ENCODE data around the gene SLAMF7. TPM values are rescaled to one million over a fixed set of nuclear protein-coding genes. Genes with fewer than 3 reads are reported as not detected.

SLAMF7 gene
- total and polyA plus RNA-seq, 10 of the 15 experiments (the other 5 are each of a cell fraction or from before 2014, with no cell fraction given) = 66.6 to 284 (median 108) TPM

- no peak for TF ChIP-seq NR2C1 (IDR thresholded peaks at IDR 0.05)
- TF ChIP-seq DPF2 (IDR thresholded peaks at IDR 0.05) = no peak
- no peak for TF ChIP-seq BCLAF1 (IDR thresholded peaks at IDR 0.05)
- TF ChIP-seq MTA2 (IDR thresholded peaks at IDR 0.05; ENCODE audit: low read depth) = no peak
- no peak overlapping the region for H3K27ac ChIP-seq (ENCODE audit: control insufficient read depth, insufficient read depth)
- CTCF ChIA-PET = interaction anchor here (1.2 to 1.3 kb wide), 2 partner anchors 27 to 29 kb away, joined by 3 read pairs; no protein-coding TSS in a partner anchor
- peaks cover 6% of the 10 kb centered on the region for H3K9me3 ChIP-seq (replicated peaks; ENCODE audit: control insufficient read depth, insufficient read depth, low read length)
- H3K4me2 ChIP-seq (ENCODE audit: control insufficient read depth, insufficient read depth) = no peak overlapping the region
- H3K36me3 ChIP-seq (ENCODE audit: control insufficient read depth in 2 of 2, insufficient read depth in 2 of 2, low read length in 1 of 2) = peaks cover 0 to 5% of the 10 kb centered on the region in 2 experiments; a peak in 1 of 4 replicates
- intact Hi-C loops (cut with micrococcal nuclease; ENCODE audit: unreplicated experiment) = no loop called here
- no peak overlapping the region for H3K9ac ChIP-seq (ENCODE audit: control insufficient read depth, insufficient read depth, low read length)
- DNase-seq (ENCODE audit: low read depth, low spot score) (no peak), FAIRE-seq (no peak), ATAC-seq (no peak)
- SMC1A ChIA-PET (ENCODE audit: uncharacterized antibody, unreplicated experiment) = interaction anchor here (1.2 to 1.7 kb wide), 3 partner anchors 22 to 42 kb away, joined by 3 to 6 read pairs (median 4); no protein-coding TSS in a partner anchor
- POLR2A ChIA-PET = no interaction called here
- no peak overlapping the region for H3K4me3 ChIP-seq
- no peaks in the 10 kb centered on the region for H4K20me1 ChIP-seq (ENCODE audit: control insufficient read depth, insufficient read depth)
- H2AFZ ChIP-seq (ENCODE audit: control insufficient read depth, low read depth, low read length) = no peak overlapping the region
- H3K27me3 ChIP-seq (replicated peaks in 1 of 2; ENCODE audit: control insufficient read depth in 2 of 2, insufficient read depth in 2 of 2, low read length in 1 of 2) = no peaks in the 10 kb centered on the region
- H3K79me2 ChIP-seq (ENCODE audit: control insufficient read depth, insufficient read depth, low read length) = no peaks in the 10 kb centered on the region; the same call in 1 of the 2 replicates
- no TSS peak for BruUV-seq (replicated peaks)
- H3K4me1 ChIP-seq (ENCODE audit: control insufficient read depth, insufficient read depth, low read length) = peaks cover 27% of the 10 kb centered on the region
- RAD21 ChIA-PET (ENCODE audit: unreplicated experiment) = no interaction called here
- WGBS (ENCODE audit: insufficient coverage, insufficient replicate concordance, low lambda C conversion rate, missing lambda C conversion rate) = 98% methylated on average over 29 of the region's 43 CpGs
- in situ Hi-C loops (cut with MboI) = no loop called here
Measured at GRCh38 chr1:160801836-160802580, 63.0 kb downstream of the SLAMF7 start.

Other genes with a start within 250 kb of the SLAMF7 start
Only the 7 nearest of the 8 such genes appear.
- gene CD84, start 159.8 kb upstream of the SLAMF7 start, total RNA-seq (2014; rRNA removed) = 12.3 and 15.2 TPM in 2 replicates
- gene CD84, start 159.8 kb upstream of the SLAMF7 start, total RNA-seq (2014; rRNA removed; fragmentation: Illumina TruSeq; extraction: Trizol) = 13.8 and 14.5 TPM in 2 replicates
- gene CD84, start 159.8 kb upstream of the SLAMF7 start, total RNA-seq (2021) = 10.4 and 14.2 TPM in 2 replicates
- gene CD84, start 159.8 kb upstream of the SLAMF7 start, polyA plus RNA-seq (2011; rRNA removed) = 18.1 and 20.8 TPM in 2 replicates
- 20.3 and 26.6 TPM in 2 replicates for gene CD84, start 159.8 kb upstream of the SLAMF7 start, polyA plus RNA-seq (2014; fragmentation: Illumina TruSeq; extraction: Trizol)
- 1 to 10 TPM; 3.4 to 6.8 TPM for gene CD84, start 159.8 kb upstream of the SLAMF7 start, polyA plus RNA-seq (2014; fragmentation: Nextera tagmentation; extraction: Ambion mirVana)
- 9.3 and 11.2 TPM in 2 replicates for gene CD84, start 159.8 kb upstream of the SLAMF7 start, polyA plus RNA-seq (2014; rRNA removed)
- 1 to 10 TPM; 7.5 to 7.9 TPM for gene CD84, start 159.8 kb upstream of the SLAMF7 start, polyA plus RNA-seq (2016; fragmentation: Nextera tagmentation; extraction: Ambion mirVana)
- 121 and 136 TPM in 2 replicates for gene SLAMF1, start 92.2 kb upstream of the SLAMF7 start, total RNA-seq (2014; rRNA removed)
- 134 and 145 TPM in 2 replicates for gene SLAMF1, start 92.2 kb upstream of the SLAMF7 start, total RNA-seq (2014; rRNA removed; fragmentation: Illumina TruSeq; extraction: Trizol)
- 125 and 140 TPM in 2 replicates for gene SLAMF1, start 92.2 kb upstream of the SLAMF7 start, total RNA-seq (2021)
- 260 and 289 TPM in 2 replicates for gene SLAMF1, start 92.2 kb upstream of the SLAMF7 start, polyA plus RNA-seq (2011; rRNA removed)
- gene SLAMF1, start 92.2 kb upstream of the SLAMF7 start, polyA plus RNA-seq (2014; fragmentation: Illumina TruSeq; extraction: Trizol) = 134 and 155 TPM in 2 replicates
- 100 to 1,000 TPM; 128 to 145 TPM for gene SLAMF1, start 92.2 kb upstream of the SLAMF7 start, polyA plus RNA-seq (2014; fragmentation: Nextera tagmentation; extraction: Ambion mirVana)
- gene SLAMF1, start 92.2 kb upstream of the SLAMF7 start, polyA plus RNA-seq (2014; rRNA removed) = 154 and 204 TPM in 2 replicates
- gene SLAMF1, start 92.2 kb upstream of the SLAMF7 start, polyA plus RNA-seq (2016; fragmentation: Nextera tagmentation; extraction: Ambion mirVana) = 10 to 100 TPM; 87.3 to 89.7 TPM
- gene CD48, start 27.4 kb upstream of the SLAMF7 start, total RNA-seq (2014; rRNA removed) = 415 and 499 TPM in 2 replicates
- gene CD48, start 27.4 kb upstream of the SLAMF7 start, total RNA-seq (2014; rRNA removed; fragmentation: Illumina TruSeq; extraction: Trizol) = 445 and 463 TPM in 2 replicates
- gene CD48, start 27.4 kb upstream of the SLAMF7 start, total RNA-seq (2021) = 311 and 323 TPM in 2 replicates
- gene CD48, start 27.4 kb upstream of the SLAMF7 start, polyA plus RNA-seq (2011; rRNA removed) = 1,315 and 1,412 TPM in 2 replicates
- 487 and 663 TPM in 2 replicates for gene CD48, start 27.4 kb upstream of the SLAMF7 start, polyA plus RNA-seq (2014; fragmentation: Illumina TruSeq; extraction: Trizol)
- 100 to 1,000 TPM; 667 to 776 TPM for gene CD48, start 27.4 kb upstream of the SLAMF7 start, polyA plus RNA-seq (2014; fragmentation: Nextera tagmentation; extraction: Ambion mirVana)
- 335 and 411 TPM in 2 replicates for gene CD48, start 27.4 kb upstream of the SLAMF7 start, polyA plus RNA-seq (2014; rRNA removed)
- gene CD48, start 27.4 kb upstream of the SLAMF7 start, polyA plus RNA-seq (2016; fragmentation: Nextera tagmentation; extraction: Ambion mirVana) = 100 to 1,000 TPM; 302 to 328 TPM
- 10.7 and 12.5 TPM in 2 replicates for gene LY9, start 56.9 kb downstream of the SLAMF7 start, total RNA-seq (2014; rRNA removed)
- 6.6 and 8.0 TPM in 2 replicates for gene LY9, start 56.9 kb downstream of the SLAMF7 start, total RNA-seq (2014; rRNA removed; fragmentation: Illumina TruSeq; extraction: Trizol)
- gene LY9, start 56.9 kb downstream of the SLAMF7 start, total RNA-seq (2021) = 8.9 and 11.0 TPM in 2 replicates
- 11.7 and 13.3 TPM in 2 replicates for gene LY9, start 56.9 kb downstream of the SLAMF7 start, polyA plus RNA-seq (2011; rRNA removed)
- gene LY9, start 56.9 kb downstream of the SLAMF7 start, polyA plus RNA-seq (2014; fragmentation: Illumina TruSeq; extraction: Trizol) = 9.8 and 11.7 TPM in 2 replicates
- 1 to 10 TPM; 2.7 to 2.8 TPM for gene LY9, start 56.9 kb downstream of the SLAMF7 start, polyA plus RNA-seq (2014; fragmentation: Nextera tagmentation; extraction: Ambion mirVana)
- 11.4 and 11.6 TPM in 2 replicates for gene LY9, start 56.9 kb downstream of the SLAMF7 start, polyA plus RNA-seq (2014; rRNA removed)
- gene LY9, start 56.9 kb downstream of the SLAMF7 start, polyA plus RNA-seq (2016; fragmentation: Nextera tagmentation; extraction: Ambion mirVana) = 1 to 10 TPM; 7.4 to 9.1 TPM
- 0.65 and 0.68 TPM in 2 replicates for gene CD244, start 123.6 kb downstream of the SLAMF7 start, total RNA-seq (2014; rRNA removed)
- gene CD244, start 123.6 kb downstream of the SLAMF7 start, total RNA-seq (2014; rRNA removed; fragmentation: Illumina TruSeq; extraction: Trizol) = 0.60 and 0.67 TPM in 2 replicates
- 0.35 and 0.80 TPM in 2 replicates for gene CD244, start 123.6 kb downstream of the SLAMF7 start, total RNA-seq (2021)
- gene CD244, start 123.6 kb downstream of the SLAMF7 start, polyA plus RNA-seq (2011; rRNA removed) = 13.6 and 17.3 TPM in 2 replicates
- 0.55 and 0.78 TPM in 2 replicates for gene CD244, start 123.6 kb downstream of the SLAMF7 start, polyA plus RNA-seq (2014; fragmentation: Illumina TruSeq; extraction: Trizol)
- gene CD244, start 123.6 kb downstream of the SLAMF7 start, polyA plus RNA-seq (2014; fragmentation: Nextera tagmentation; extraction: Ambion mirVana) = under 1 TPM; 0.24 to 0.37 TPM
- gene CD244, start 123.6 kb downstream of the SLAMF7 start, polyA plus RNA-seq (2014; rRNA removed) = 0.59 and 0.77 TPM in 2 replicates
- gene CD244, start 123.6 kb downstream of the SLAMF7 start, polyA plus RNA-seq (2016; fragmentation: Nextera tagmentation; extraction: Ambion mirVana) = 1 to 10 TPM in 1 of 2 experiments, under 1 TPM in 1; 0.90 to 1.2 TPM
- gene ITLN1, start 145.9 kb downstream of the SLAMF7 start, total RNA-seq (2014; rRNA removed) = not detected in 2 replicates
- not detected in 2 replicates for gene ITLN1, start 145.9 kb downstream of the SLAMF7 start, total RNA-seq (2014; rRNA removed; fragmentation: Illumina TruSeq; extraction: Trizol)
- not detected in 2 replicates for gene ITLN1, start 145.9 kb downstream of the SLAMF7 start, total RNA-seq (2021)
- gene ITLN1, start 145.9 kb downstream of the SLAMF7 start, polyA plus RNA-seq (2011; rRNA removed) = not detected in 2 replicates
- gene ITLN1, start 145.9 kb downstream of the SLAMF7 start, polyA plus RNA-seq (2014; fragmentation: Illumina TruSeq; extraction: Trizol) = not detected in 2 replicates
- gene ITLN1, start 145.9 kb downstream of the SLAMF7 start, polyA plus RNA-seq (2014; fragmentation: Nextera tagmentation; extraction: Ambion mirVana) = not detected
- not detected in 2 replicates for gene ITLN1, start 145.9 kb downstream of the SLAMF7 start, polyA plus RNA-seq (2014; rRNA removed)
- gene ITLN1, start 145.9 kb downstream of the SLAMF7 start, polyA plus RNA-seq (2016; fragmentation: Nextera tagmentation; extraction: Ambion mirVana) = not detected
- not detected in 2 replicates for gene ITLN2, start 215.6 kb downstream of the SLAMF7 start, total RNA-seq (2014; rRNA removed)
- gene ITLN2, start 215.6 kb downstream of the SLAMF7 start, total RNA-seq (2014; rRNA removed; fragmentation: Illumina TruSeq; extraction: Trizol) = not detected in 2 replicates
- gene ITLN2, start 215.6 kb downstream of the SLAMF7 start, total RNA-seq (2021) = not detected in 2 replicates
- 0.07 TPM in 1 of 2 replicates, not detected in the other for gene ITLN2, start 215.6 kb downstream of the SLAMF7 start, polyA plus RNA-seq (2011; rRNA removed)
- gene ITLN2, start 215.6 kb downstream of the SLAMF7 start, polyA plus RNA-seq (2014; fragmentation: Illumina TruSeq; extraction: Trizol) = not detected in 2 replicates
- not detected for gene ITLN2, start 215.6 kb downstream of the SLAMF7 start, polyA plus RNA-seq (2014; fragmentation: Nextera tagmentation; extraction: Ambion mirVana)
- gene ITLN2, start 215.6 kb downstream of the SLAMF7 start, polyA plus RNA-seq (2014; rRNA removed) = not detected in 2 replicates
- not detected for gene ITLN2, start 215.6 kb downstream of the SLAMF7 start, polyA plus RNA-seq (2016; fragmentation: Nextera tagmentation; extraction: Ambion mirVana)

All from GM12878 (cell line).